Activated T-helper 1 cell treated with anti-CD3 and anti-CD28 coated beads, Interleukin-12 subunit alpha, Interleukin-12 subunit beta, Interleukin-2, Interleukin-4 antibody, amounts not matched to agents 30 ng/mL and 10 ng/mL and 1 ng/mL, durations not matched to agents 14 hours and 24 hours and 36 hours (primary cell): ENCODE data around the gene HNRNPUL2. TPM values are rescaled to one million over a fixed set of nuclear protein-coding genes. Genes with fewer than 3 reads are reported as not detected.
"Not testable (repeated sequence)": the region's sequence is repeated elsewhere in the genome, so short reads cannot be mapped to it uniquely, and the experiment has no call there.

ENCODE experiments used
- DNase-seq: peaks from one replicate; pipeline ENCODE4 v3.0.0; 2021; ENCODE audit warnings: low spot score
- H3K27ac Mint-ChIP-seq: one replicate; pipeline ENCODE4 v1.8.0; 2021; ENCODE audit warnings: mild to moderate bottlenecking, mixed read lengths
- H3K27me3 Mint-ChIP-seq: one replicate; pipeline ENCODE4 v1.8.0; 2022; ENCODE audit warnings: mild to moderate bottlenecking, moderate library complexity, mixed read lengths; ENCODE audit not compliant: insufficient read depth
- H3K36me3 Mint-ChIP-seq: one replicate; pipeline ENCODE4 v1.8.0; 2021; ENCODE audit warnings: low read depth, mixed read lengths
- H3K4me1 Mint-ChIP-seq: one replicate; pipeline ENCODE4 v1.8.0; 2021; ENCODE audit warnings: low read depth, mixed read lengths
- H3K4me3 Mint-ChIP-seq: one replicate; pipeline ENCODE4 v1.8.0; 2021; ENCODE audit warnings: mild to moderate bottlenecking, moderate library complexity, mixed read lengths
- H3K9me3 Mint-ChIP-seq: one replicate; pipeline ENCODE4 v1.8.0; 2021; ENCODE audit warnings: mixed read lengths
- intact Hi-C: fragments of 100-400 bp; cut with micrococcal nuclease; formaldehyde crosslinking; loops from one replicate; pipeline ENCODE4 v1.15.1; 2024
- total RNA-seq: library from RNA; stranded (reverse); gene quantifications from 2 replicates; pipeline ENCODE4 v1.2.3, GENCODE V29; 2022

HNRNPUL2 gene
- total RNA-seq, 1 donor from 2014 or later: 53.0 TPM

- peaks cover 21% of the 10 kb centered on the region for H3K36me3 Mint-ChIP-seq
- H3K9me3 Mint-ChIP-seq: no peaks in the 10 kb centered on the region
- intact Hi-C loops: loop anchor here (5.0 kb wide), 1 partner anchor 585 kb away; the partner anchor contains the start of gene INCENP
- DNase-seq: no peak
- H3K27me3 Mint-ChIP-seq: no peaks in the 10 kb centered on the region
- H3K4me3 Mint-ChIP-seq: peak within 1 kb of the TSS; percentile 90
- peak within 1 kb of the TSS; percentile 93 for H3K27ac Mint-ChIP-seq
- H3K4me1 Mint-ChIP-seq: peaks cover 54% of the 10 kb centered on the region
Measured at GRCh38 chr11:62707277-62707861, 19.9 kb downstream of the HNRNPUL2 start, which contains the start of the genes BSCL2 and GNG3. BSCL2 (minus strand) TSS chr11:62707424; CDS start chr11:62707195, 229 bp downstream. GNG3 (plus strand) TSS chr11:62707676; CDS start chr11:62708296, 620 bp downstream.

GRCh38 chr11:62706850-62707247, 20.4 kb downstream of the HNRNPUL2 start:
- H3K4me3 Mint-ChIP-seq: peak overlapping the region; percentile 62
- peaks cover 21% of the 10 kb centered on the region for H3K36me3 Mint-ChIP-seq
- peak overlapping the region; percentile 45 for H3K27ac Mint-ChIP-seq
- peaks cover 49% of the 10 kb centered on the region for H3K4me1 Mint-ChIP-seq
- no peaks in the 10 kb centered on the region for H3K9me3 Mint-ChIP-seq
- intact Hi-C loops: loop anchor here (1.0 to 5.0 kb wide), 4 partner anchors 35 to 585 kb away; partner anchors contain the start of genes INCENP and LBHD1
- no peak for DNase-seq
- H3K27me3 Mint-ChIP-seq: no peaks in the 10 kb centered on the region

GRCh38 chr11:62705880-62706849, 21.1 kb downstream of the HNRNPUL2 start:
- peaks cover 49% of the 10 kb centered on the region for H3K4me1 Mint-ChIP-seq
- no peaks in the 10 kb centered on the region for H3K9me3 Mint-ChIP-seq
- H3K27me3 Mint-ChIP-seq: no peaks in the 10 kb centered on the region
- H3K4me3 Mint-ChIP-seq: peak overlapping the region; percentile 89
- H3K36me3 Mint-ChIP-seq: peaks cover 26% of the 10 kb centered on the region
- H3K27ac Mint-ChIP-seq: peak overlapping the region; percentile 79
- peak; percentile 89 for DNase-seq
- intact Hi-C loops: loop anchor here (1.0 to 5.0 kb wide), 4 partner anchors 34 to 584 kb away; partner anchors contain the start of genes INCENP and LBHD1

- H3K27ac Mint-ChIP-seq: peak overlapping the region; percentile 79
- intact Hi-C loops: loop anchor here (5.0 kb wide), 1 partner anchor 583 kb away; the partner anchor contains the start of gene INCENP
Measured at GRCh38 chr11:62705413-62705812, 21.8 kb downstream of the HNRNPUL2 start.

GRCh38 chr11:62703921-62704320, 23.3 kb downstream of the HNRNPUL2 start:
- intact Hi-C loops, H3K4me3 Mint-ChIP-seq, H3K9me3 Mint-ChIP-seq, DNase-seq, H3K27ac Mint-ChIP-seq, H3K27me3 Mint-ChIP-seq: not testable (repeated sequence)
- H3K4me1 Mint-ChIP-seq: peaks cover 29% of the 10 kb centered on the region
- H3K36me3 Mint-ChIP-seq: peaks cover 14% of the 10 kb centered on the region

More at GRCh38 chr11:62705413-62705812, 21.8 kb downstream of the HNRNPUL2 start:
- Mint-ChIP-seq H3K36me3 (peaks cover 23% of the 10 kb centered on the region), H3K27me3 (no peaks in the 10 kb centered on the region), H3K4me3 (peak overlapping the region; percentile 89), H3K4me1 (peaks cover 44% of the 10 kb centered on the region), H3K9me3 (no peaks in the 10 kb centered on the region)
- DNase-seq: no peak

- Mint-ChIP-seq H3K27me3 (no peaks in the 10 kb centered on the region), H3K4me1 (peaks cover 16% of the 10 kb centered on the region), H3K4me3 (no peak overlapping the region), H3K27ac (no peak overlapping the region), H3K9me3 (no peaks in the 10 kb centered on the region), H3K36me3 (peaks cover 14% of the 10 kb centered on the region)
- intact Hi-C loops: no loop called here
- no peak for DNase-seq
Measured at GRCh38 chr11:62702246-62702645, 25.0 kb downstream of the HNRNPUL2 start.

GRCh38 chr11:62694455-62695167, 32.6 kb downstream of the HNRNPUL2 start:
- intact Hi-C loops: loop anchor here (1.0 kb wide), 4 partner anchors 15 to 314 kb away; partner anchors contain the start of gene UBXN1
- Mint-ChIP-seq H3K27ac (peak overlapping the region; percentile 71), H3K4me3 (no peak overlapping the region), H3K27me3 (no peaks in the 10 kb centered on the region), H3K9me3 (no peaks in the 10 kb centered on the region), H3K4me1 (peaks cover 8% of the 10 kb centered on the region), H3K36me3 (peaks cover 16% of the 10 kb centered on the region)
- DNase-seq: peak; percentile 61

- DNase-seq, H3K4me3 Mint-ChIP-seq, H3K4me1 Mint-ChIP-seq, H3K9me3 Mint-ChIP-seq, H3K27me3 Mint-ChIP-seq, H3K27ac Mint-ChIP-seq: not testable (repeated sequence)
- peaks cover 19% of the 10 kb centered on the region for H3K36me3 Mint-ChIP-seq
- intact Hi-C loops: loop anchor here (1.0 kb wide), 4 partner anchors 14 to 313 kb away; partner anchors contain the start of gene UBXN1
Measured at GRCh38 chr11:62693624-62694023, 33.6 kb downstream of the HNRNPUL2 start.

- DNase-seq: no peak
- Mint-ChIP-seq H3K9me3 (no peaks in the 10 kb centered on the region), H3K36me3 (peaks cover 17% of the 10 kb centered on the region), H3K4me3 (no peak within 1 kb of the TSS), H3K27me3 (peaks cover 6% of the 10 kb centered on the region), H3K4me1 (peaks cover 2% of the 10 kb centered on the region), H3K27ac (no peak within 1 kb of the TSS)
- intact Hi-C loops: no loop called here
Measured at GRCh38 chr11:62689421-62690183, 37.7 kb downstream of the HNRNPUL2 start, which contains the start of gene LRRN4CL. LRRN4CL (minus strand) TSS chr11:62689530; CDS start chr11:62688508, 1,022 bp downstream.

- H3K4me3 Mint-ChIP-seq: no peak overlapping the region
- peaks cover 6% of the 10 kb centered on the region for H3K27me3 Mint-ChIP-seq
- H3K9me3 Mint-ChIP-seq: no peaks in the 10 kb centered on the region
- no peak for DNase-seq
- intact Hi-C loops: no loop called here
- peaks cover 17% of the 10 kb centered on the region for H3K36me3 Mint-ChIP-seq
- H3K4me1 Mint-ChIP-seq: no peaks in the 10 kb centered on the region
- no peak overlapping the region for H3K27ac Mint-ChIP-seq
Measured at GRCh38 chr11:62688491-62688890, 38.8 kb downstream of the HNRNPUL2 start.

- H3K9me3 Mint-ChIP-seq: no peaks in the 10 kb centered on the region
- no peaks in the 10 kb centered on the region for H3K4me1 Mint-ChIP-seq
- H3K27ac Mint-ChIP-seq: no peak overlapping the region
- intact Hi-C loops: no loop called here
- peaks cover 6% of the 10 kb centered on the region for H3K27me3 Mint-ChIP-seq
- DNase-seq: no peak
- peaks cover 14% of the 10 kb centered on the region for H3K36me3 Mint-ChIP-seq
- no peak overlapping the region for H3K4me3 Mint-ChIP-seq
Measured at GRCh38 chr11:62687508-62688396, 39.5 kb downstream of the HNRNPUL2 start.
